Activated CD4-positive, alpha-beta T cell treated with anti-CD3 and anti-CD28 coated beads, Interleukin-2, amount 50 U/mL, for 48 hours (primary cell): ENCODE data around the gene SRSF8.

Source experiments
- DNase-seq, 2 experiments: peaks; one replicate each; pipeline ENCODE4 v3.0.0-alpha.2; 2020

Gene SRSF8

GRCh38 chr11:95070471-95070870, 3.8 kb downstream of the SRSF8 start:
- DNase-seq: no peak

DNA sequence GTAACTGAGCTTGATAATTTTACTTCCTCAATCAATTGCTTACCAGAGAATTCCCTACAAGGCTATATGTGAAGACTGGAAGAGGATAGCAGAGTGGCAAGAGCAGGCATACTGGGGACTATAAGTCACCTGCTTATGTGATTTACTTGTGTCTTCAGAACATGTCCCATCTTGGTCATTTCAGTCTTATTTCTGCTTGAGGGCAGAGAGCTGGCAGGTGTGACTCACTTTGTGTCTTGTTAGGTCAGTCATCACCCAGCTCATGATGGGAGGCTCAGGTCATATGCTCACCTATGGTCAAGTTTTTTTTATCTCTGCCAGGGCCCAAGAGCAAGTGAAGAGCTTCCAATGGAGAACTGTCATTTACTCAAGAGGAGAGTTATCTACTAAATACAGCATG, 6.2 kb downstream of the SRSF8 start:
- DNase-seq: no peak

DNA sequence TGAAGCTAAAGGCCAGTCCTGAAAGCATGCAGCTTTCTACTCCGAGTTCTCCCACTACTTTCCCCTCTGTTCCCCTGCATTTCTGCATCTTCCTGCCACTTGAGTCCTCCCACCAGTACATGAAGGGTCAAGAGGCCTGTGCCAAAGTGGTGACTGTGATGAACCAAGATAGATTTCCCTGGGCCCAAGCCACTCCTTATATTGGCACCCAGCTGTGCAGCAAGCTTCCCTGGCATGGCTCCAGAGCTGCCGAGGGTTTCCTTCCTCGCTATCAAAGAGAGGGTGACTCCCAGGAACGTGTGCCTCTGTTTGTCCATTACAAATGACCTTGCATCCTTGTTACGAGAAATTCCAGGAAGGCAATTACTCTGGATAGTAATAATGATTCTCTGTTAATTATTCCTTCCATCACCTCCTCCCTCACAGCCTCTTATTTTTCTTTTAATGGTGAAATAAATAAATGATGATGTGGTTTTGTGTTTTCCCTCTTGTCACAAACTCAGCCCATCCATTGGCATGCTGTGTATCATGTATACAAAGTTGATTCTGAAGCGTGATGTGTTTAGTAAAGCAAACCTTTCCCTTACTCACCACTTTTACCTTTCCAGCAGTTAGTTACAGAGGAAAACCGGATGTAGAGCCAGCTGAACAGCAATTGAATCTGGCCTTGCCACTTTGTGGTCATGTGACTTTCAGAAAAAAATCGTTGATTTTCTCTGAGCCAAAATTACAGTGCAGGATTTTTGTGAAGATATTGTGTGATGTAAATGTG, 8.3 kb downstream of the SRSF8 start:
- no peak for DNase-seq

- no peak for DNase-seq
Measured at GRCh38 chr11:95076416-95076815, 9.7 kb downstream of the SRSF8 start.

GRCh38 chr11:95076981-95077380, 10.3 kb downstream of the SRSF8 start:
- DNase-seq: no peak

DNA sequence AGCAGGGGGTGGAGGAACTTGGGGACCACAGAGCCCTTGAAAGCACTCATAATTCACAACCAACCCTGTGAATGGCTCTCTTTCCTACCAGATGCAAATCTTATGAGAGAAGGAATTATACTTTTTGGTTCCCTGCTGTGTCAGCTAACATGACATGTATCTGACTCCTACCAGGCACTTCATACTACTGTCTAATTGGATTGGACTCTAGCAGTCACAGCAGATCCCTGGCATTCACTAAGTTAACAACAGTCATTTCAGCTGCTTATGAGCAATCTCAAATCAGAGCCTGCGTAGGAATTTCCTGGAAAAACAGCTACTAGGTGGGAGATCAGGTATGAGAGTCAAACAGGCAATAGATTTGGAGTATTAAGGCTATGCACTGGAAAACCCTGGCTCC, 11.8 kb downstream of the SRSF8 start:
- DNase-seq: no peak

DNA sequence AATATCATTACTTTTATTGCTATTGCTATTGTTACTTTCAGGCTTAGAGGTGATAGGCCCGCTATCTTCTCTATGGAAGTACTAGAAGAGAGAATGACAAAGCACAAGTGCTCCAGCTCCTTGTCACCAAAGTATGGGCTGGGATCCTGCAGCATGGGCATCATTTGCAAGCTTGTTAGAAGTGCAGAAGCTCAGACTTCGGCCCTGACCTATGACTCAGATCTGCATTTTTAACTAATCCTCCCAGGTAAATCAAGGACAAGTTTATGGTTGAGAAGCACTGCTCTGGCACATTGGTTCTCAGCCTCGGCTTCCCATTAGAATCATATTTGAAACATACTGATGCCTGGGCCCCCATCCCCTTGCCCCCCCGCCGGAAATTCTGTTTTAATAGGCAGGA, 14.3 kb downstream of the SRSF8 start:
- no peak for DNase-seq

GRCh38 chr11:95081412-95081811, 14.7 kb downstream of the SRSF8 start:
- no peak for DNase-seq

GRCh38 chr11:95082576-95083001, 15.9 kb downstream of the SRSF8 start:
- DNase-seq: no peak

DNA sequence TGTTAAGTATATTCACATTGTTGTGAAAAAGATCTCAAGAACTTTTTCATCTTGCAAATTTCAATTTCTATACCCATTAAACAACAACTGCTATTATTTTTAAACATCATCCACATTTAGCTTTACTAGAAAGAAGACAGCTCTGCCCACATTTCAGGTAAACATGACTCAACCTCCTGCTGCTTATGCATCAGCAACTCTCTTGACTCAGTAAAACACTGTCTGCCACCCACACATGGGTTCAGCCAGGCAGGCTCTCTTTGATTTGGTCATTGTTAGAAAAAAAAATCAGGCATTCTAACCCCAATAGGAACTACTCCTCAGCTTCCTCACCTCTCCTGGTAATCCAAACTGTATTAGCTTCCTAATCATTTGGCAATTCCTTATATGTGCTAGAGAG, 17.8 kb downstream of the SRSF8 start:
- DNase-seq: peak; percentile 54 to 68

GRCh38 chr11:95085117-95085816, 18.5 kb downstream of the SRSF8 start:
- DNase-seq: no peak

- no peak for DNase-seq
Measured at GRCh38 chr11:95086151-95086550, 19.4 kb downstream of the SRSF8 start.

DNA sequence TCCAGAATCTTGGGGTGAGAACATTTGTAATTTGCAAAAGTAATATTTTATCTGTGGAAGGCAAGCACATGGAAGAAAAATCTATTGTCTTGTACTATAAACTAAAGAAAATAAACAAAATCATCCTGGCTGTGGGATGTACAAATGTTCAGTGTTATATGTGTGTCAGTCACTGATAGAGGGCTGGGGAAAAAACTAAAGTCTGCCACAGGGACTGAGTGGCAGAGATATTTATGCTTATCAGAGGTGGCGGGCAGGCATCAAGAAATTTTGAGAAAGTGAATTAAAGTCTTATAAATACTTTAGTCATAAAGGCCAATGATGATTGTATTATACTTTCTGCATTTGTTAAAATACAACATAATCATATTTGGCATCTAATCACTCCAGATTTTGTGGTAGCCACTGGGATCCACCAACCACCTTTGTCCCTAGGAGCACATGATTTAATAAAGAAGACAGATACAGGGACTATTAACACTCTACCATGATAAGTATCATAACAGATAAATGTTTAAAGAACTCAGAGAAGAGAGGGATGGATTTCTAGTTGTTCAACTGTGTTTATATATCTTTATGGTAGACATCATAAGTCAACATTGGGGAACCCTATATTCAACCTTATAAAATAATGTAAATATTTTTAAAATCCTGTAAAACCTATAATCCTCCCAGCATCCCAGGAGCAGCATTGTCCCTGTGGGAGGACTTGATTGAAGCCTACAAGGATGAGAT, 20.3 kb downstream of the SRSF8 start:
- DNase-seq: no peak

GRCh38 chr11:95088946-95089619, 22.4 kb downstream of the SRSF8 start:
- peak; percentile 27 to 36 for DNase-seq

GRCh38 chr11:95089620-95090542, 23.2 kb downstream of the SRSF8 start, which contains the start of gene ENDOD1:
ENDOD1 (plus strand) TSS chr11:95089846; CDS start chr11:95089928, 82 bp downstream.
- DNase-seq: peak; percentile 79 to 82

- DNase-seq: no peak
Measured at GRCh38 chr11:95091663-95092180, 25.0 kb downstream of the SRSF8 start.

- peak; percentile 38 to 55 for DNase-seq
Measured at GRCh38 chr11:95092549-95093324, 26.0 kb downstream of the SRSF8 start.

GRCh38 chr11:95093548-95093947, 26.8 kb downstream of the SRSF8 start:
- no peak for DNase-seq

DNA sequence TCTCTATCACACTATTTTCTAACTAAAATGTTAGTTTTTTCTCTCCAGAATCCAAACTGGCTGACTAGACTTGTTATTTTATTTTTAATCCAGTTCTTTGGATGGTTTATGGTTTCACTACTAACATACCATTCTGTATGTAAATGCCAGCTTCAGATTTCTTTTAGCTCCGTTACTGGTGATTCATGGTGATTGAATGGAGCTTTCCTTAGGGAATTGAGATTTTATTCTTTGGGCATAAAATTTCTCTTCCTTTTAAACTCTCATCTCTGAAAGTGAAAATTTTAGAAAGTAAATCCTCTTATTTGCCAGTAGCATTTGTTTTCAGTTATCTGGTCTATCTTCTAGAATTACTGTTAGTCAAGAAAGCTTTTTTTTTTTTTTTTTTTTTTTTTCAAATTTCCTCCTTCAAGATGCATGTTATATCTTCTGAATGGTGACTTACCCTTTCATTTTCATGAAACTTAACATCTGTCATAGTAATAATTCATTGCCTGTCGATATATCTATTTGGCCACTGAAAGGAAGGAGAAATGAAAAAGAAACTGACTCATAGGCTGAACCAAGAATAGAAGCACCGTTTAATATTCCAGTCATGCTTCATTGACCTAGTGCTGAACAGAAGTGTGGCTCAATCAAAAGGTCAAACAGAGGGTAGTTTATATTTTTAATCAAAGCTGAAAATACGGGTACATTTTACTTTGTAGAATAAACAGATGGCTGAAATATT, 29.3 kb downstream of the SRSF8 start:
- DNase-seq: no peak

GRCh38 chr11:95097209-95097608, 30.5 kb downstream of the SRSF8 start:
- DNase-seq: no peak
